IMR-90 (cell line): Measurements from ENCODE around the gene SH2D4B. TPM values are rescaled to one million over a fixed set of nuclear protein-coding genes. Genes with fewer than 3 reads are reported as not detected.

Experiments
- ATAC-seq: fragments of 200-7000 bp; cut with Tn5 transposase; 2 replicates; pipeline ENCODE4 v1.9.1; 2020; ENCODE audit warnings: low read depth, mild to moderate bottlenecking, moderate library complexity
- BruUV-seq: library from RNA; stranded (reverse); fragments of 400-500 nt; replicated peaks from 2 replicates; lab custom pipeline; 2021; lab: Mats Ljungman, UMichigan
- CTCF ChIA-PET: fragments of 300-600 bp; formaldehyde crosslinking; extraction: SDS; loops from one replicate; lab custom pipeline; 2021; ENCODE audit warnings: antibody characterized with exemption; lab: Yijun Ruan, JAX
- POLR2A ChIA-PET: fragments of 300-600 bp; sonication (Branson Sonifier 250); formaldehyde crosslinking; loops from one replicate; lab custom pipeline; 2022; ENCODE audit warnings: antibody characterized with exemption; ENCODE audit not compliant: unreplicated experiment; lab: Charles Lee
- DNase-seq: peaks from one replicate; pipeline ENCODE4 v3.0.0; 2013
- H2AFZ ChIP-seq: replicated peaks from 2 replicates; pipeline ENCODE3; 2013; ENCODE audit warnings: low read length, mild to moderate bottlenecking; ENCODE audit not compliant: poor library complexity
- H2AK5ac ChIP-seq: 2 replicates; pipeline ENCODE4 v1.6.1; 2013; ENCODE audit warnings: low read depth, low read length, inconsistent platforms
- H2AK9ac ChIP-seq: replicated peaks from 2 replicates; pipeline ENCODE3; 2013; ENCODE audit warnings: mild to moderate bottlenecking, low read depth, low read length, moderate library complexity; ENCODE audit not compliant: poor library complexity
- H2BK120ac ChIP-seq: 2 replicates; pipeline ENCODE4 v1.6.1; 2013; ENCODE audit warnings: low read depth, low read length, inconsistent platforms
- H2BK15ac ChIP-seq: 3 replicates; pipeline ENCODE4 v1.6.1; 2013; ENCODE audit warnings: low read depth, low read length, inconsistent platforms
- H2BK20ac ChIP-seq: 2 replicates; pipeline ENCODE4 v1.6.1; 2013; ENCODE audit warnings: low read depth, mild to moderate bottlenecking, inconsistent platforms, low read length, moderate library complexity
- H2BK5ac ChIP-seq: 2 replicates; pipeline ENCODE4 v1.6.1; 2013; ENCODE audit warnings: mild to moderate bottlenecking, low read depth, low read length, inconsistent platforms; ENCODE audit not compliant: poor library complexity, severe bottlenecking
- H3K14ac ChIP-seq: replicated peaks from 2 replicates; pipeline ENCODE4 v1.6.1; 2013; ENCODE audit warnings: low read depth, low read length, inconsistent platforms
- H3K18ac ChIP-seq: 2 replicates; pipeline ENCODE4 v1.6.1; 2013; ENCODE audit warnings: low read depth, low read length, control low read depth
- H3K23ac ChIP-seq: 2 replicates; pipeline ENCODE4 v1.6.1; 2013; ENCODE audit warnings: low read depth, low read length, inconsistent platforms
- H3K27ac ChIP-seq: 2 replicates; pipeline ENCODE4 v1.5.1; 2013; ENCODE audit warnings: mild to moderate bottlenecking, control low read depth, low read length; ENCODE audit not compliant: insufficient read depth
- H3K27me3 ChIP-seq: 2 replicates; pipeline ENCODE4 v1.6.1; 2013; ENCODE audit warnings: low read length; ENCODE audit not compliant: control insufficient read depth, insufficient read depth
- H3K36me3 ChIP-seq: 2 replicates; pipeline ENCODE4 v1.6.1; 2013; ENCODE audit warnings: low read length, mixed read lengths; ENCODE audit not compliant: control insufficient read depth, insufficient read depth
- H3K4ac ChIP-seq: 2 replicates; pipeline ENCODE4 v1.6.1; 2013; ENCODE audit warnings: low read depth, low read length, inconsistent platforms
- H3K4me1 ChIP-seq: 2 replicates; pipeline ENCODE4 v1.6.1; 2013; ENCODE audit warnings: low read length, mixed read lengths; ENCODE audit not compliant: control insufficient read depth, insufficient read depth
- H3K4me2 ChIP-seq: 2 replicates; pipeline ENCODE4 v1.6.1; 2013; ENCODE audit warnings: low read depth, mild to moderate bottlenecking, control low read depth, low read length, moderate library complexity
- H3K4me3 ChIP-seq: 2 replicates; pipeline ENCODE4 v1.5.1; 2013; ENCODE audit warnings: low read depth, mild to moderate bottlenecking, control low read depth, low read length, moderate library complexity; ENCODE audit not compliant: insufficient read depth
- H3K56ac ChIP-seq: 2 replicates; pipeline ENCODE4 v1.6.1; 2013; ENCODE audit warnings: low read length, inconsistent platforms; ENCODE audit not compliant: insufficient read depth; ENCODE audit errors: extremely low read depth
- H3K79me1 ChIP-seq, 2 experiments: 2 replicates each; pipeline ENCODE4 v1.6.1; 2013; ENCODE audit warnings: low read length in 2 of 2, inconsistent platforms in 1 of 2, low read depth in 1 of 2
- H3K9ac ChIP-seq: 2 replicates; pipeline ENCODE4 v1.6.1; 2013; ENCODE audit warnings: low read depth, low read length, control low read depth
- H3K9me1 ChIP-seq: 2 replicates; pipeline ENCODE4 v1.6.1; 2013; ENCODE audit warnings: low read length, inconsistent platforms; ENCODE audit not compliant: insufficient read depth
- H3K9me3 ChIP-seq: 2 replicates; pipeline ENCODE4 v1.6.1; 2013; ENCODE audit warnings: low read length; ENCODE audit not compliant: control insufficient read depth, insufficient read depth
- H4K20me1 ChIP-seq: 2 replicates; pipeline ENCODE4 v1.6.1; 2013; ENCODE audit warnings: low read length, inconsistent platforms; ENCODE audit not compliant: insufficient read depth
- H4K5ac ChIP-seq: 2 replicates; pipeline ENCODE4 v1.6.1; 2013; ENCODE audit warnings: mild to moderate bottlenecking, low read depth, low read length, control low read depth
- H4K8ac ChIP-seq, 2 experiments: 2 replicates each; pipeline ENCODE4 v1.6.1; 2013; ENCODE audit warnings: low read depth in 2 of 2, low read length in 2 of 2, control low read depth in 1 of 2, inconsistent platforms in 1 of 2
- H4K91ac ChIP-seq: 2 replicates; pipeline ENCODE4 v1.6.1; 2013; ENCODE audit warnings: low read depth, low read length, inconsistent platforms; ENCODE audit not compliant: insufficient read depth
- BHLHE40 ChIP-seq: fragments of 150-350 bp; IDR thresholded peaks from 2 replicates; pipeline ENCODE4 v1.6.1; 2016; ENCODE audit warnings: mild to moderate bottlenecking, low read depth, low read length
- CEBPB ChIP-seq: IDR thresholded peaks from 2 replicates; pipeline ENCODE4 v1.6.1; 2012; ENCODE audit warnings: low read depth, low read length, improper control_type of control experiment
- CHD1 ChIP-seq: IDR thresholded peaks from 2 replicates; pipeline ENCODE4 v1.6.1; 2012; ENCODE audit warnings: low read depth, low read length, improper control_type of control experiment
- MAZ ChIP-seq: IDR thresholded peaks from 2 replicates; pipeline ENCODE4 v1.6.1; 2012; ENCODE audit warnings: low read depth, mild to moderate bottlenecking, low read length, improper control_type of control experiment, moderate library complexity, borderline replicate concordance
- MXI1 ChIP-seq: IDR thresholded peaks from 2 replicates; pipeline ENCODE4 v1.6.1; 2012; ENCODE audit warnings: low read depth, mild to moderate bottlenecking, low read length, moderate library complexity, borderline replicate concordance
- POLR2A ChIP-seq: IDR thresholded peaks from 2 replicates; pipeline ENCODE4 v1.6.1; 2012; ENCODE audit warnings: mild to moderate bottlenecking, low read depth, low read length
- RFX5 ChIP-seq: IDR thresholded peaks from 2 replicates; pipeline ENCODE4 v1.8.0; 2012; ENCODE audit warnings: low read depth, mild to moderate bottlenecking, low read length, moderate library complexity
- WGBS, 2 experiments: methylation state at CpG; one replicate each; pipeline versions ENCODE4 v1.1.5 to v1.1.7; 2013; ENCODE audit warnings: missing lambda C conversion rate in 2 of 2; ENCODE audit not compliant: insufficient read length in 1 of 2; ENCODE audit errors: extremely low coverage in 2 of 2; 5-methylcytosine and 5-hydroxymethylcytosine counted together
- dilution Hi-C: fragments of 300-500 bp; cut with HindIII; formaldehyde crosslinking; loops from one replicate; pipeline ENCODE4 v1.14.3; 2018; ENCODE audit warnings: low sequenced_read_pairs; ENCODE audit not compliant: unreplicated experiment
- in situ Hi-C: fragments of 300-500 bp; cut with MboI; formaldehyde crosslinking; loops from 3 replicates; pipeline ENCODE4 v1.14.3; 2019; ENCODE audit warnings: low sequenced_read_pairs, inconsistent platforms, mixed read lengths
- intact Hi-C: fragments of 100-400 bp; cut with micrococcal nuclease; formaldehyde crosslinking; loops from 2 replicates; pipeline ENCODE4 v1.10.0; 2022
- polyA plus RNA-seq, 3 experiments: library from polyadenylated mRNA; depleted of rRNA; stranded (reverse); fragments of >200 nt; gene quantifications; 2 replicates each; pipeline ENCODE4 v1.2.3, GENCODE V29; 2012; ENCODE audit warnings: low replicate concordance in 1 of 3
- total RNA-seq: library from RNA; depleted of rRNA; stranded (reverse); fragments of >200 nt; gene quantifications from 2 replicates; pipeline ENCODE4 v1.2.3, GENCODE V29; 2012
- TF ChIP-seq, protein P1 (sequence below): conservative IDR thresholded peaks from 2 replicates; pipeline ENCODE4 v1.5.1; 2012; ENCODE audit warnings: mild to moderate bottlenecking, low read depth, low read length, improper control_type of control experiment
- TF ChIP-seq, protein P2 (sequence below): fragments of 150-350 bp; IDR thresholded peaks from 2 replicates; pipeline ENCODE4 v1.6.1; 2016; ENCODE audit warnings: low read depth, mild to moderate bottlenecking, low read length, moderate library complexity, borderline replicate concordance
- TF ChIP-seq, protein P3 (sequence below): fragments of 150-350 bp; IDR thresholded peaks from 2 replicates; pipeline ENCODE4 v1.6.1; 2017; ENCODE audit warnings: mild to moderate bottlenecking, antibody characterized with exemption, low read length, low read depth

The SH2D4B gene
- total and polyA plus RNA-seq, 2 of the 4 experiments (the other 2 are of a cell fraction): not detected

DNA sequence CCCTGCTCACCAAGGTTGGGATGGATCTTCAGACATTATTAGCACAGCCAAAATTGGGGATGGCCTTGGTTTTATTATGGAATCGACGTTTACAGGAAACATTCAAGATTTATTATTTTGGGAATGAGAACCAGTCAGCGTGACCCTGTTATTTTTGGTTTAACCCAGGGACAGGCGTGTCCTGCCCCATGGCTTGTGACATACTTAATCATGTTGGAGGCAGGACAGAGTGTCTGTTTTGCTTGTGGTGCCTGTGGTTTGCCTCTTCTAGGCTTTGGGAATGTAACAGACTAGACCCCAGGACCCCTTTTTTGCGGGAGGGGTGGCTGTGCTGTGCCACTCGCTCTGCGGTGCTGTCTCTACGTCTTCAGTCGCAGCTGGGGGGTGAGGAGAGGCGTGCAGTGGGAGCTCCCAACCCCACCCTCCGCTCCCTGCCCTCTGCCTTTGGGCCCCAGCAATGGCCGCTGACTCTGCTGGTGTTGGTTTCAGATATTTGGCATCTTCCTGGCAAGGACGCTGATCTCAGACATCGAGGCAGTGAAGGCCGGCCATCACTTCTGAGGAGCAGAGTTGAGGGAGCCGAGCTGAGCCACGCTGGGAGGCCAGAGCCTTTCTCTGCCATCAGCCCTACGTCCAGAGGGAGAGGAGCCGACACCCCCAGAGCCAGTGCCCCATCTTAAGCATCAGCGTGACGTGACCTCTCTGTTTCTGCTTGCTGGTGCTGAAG lies 20.1 kb upstream of the SH2D4B start:
- intact Hi-C loops: no loop called here
- Histone ChIP-seq H2BK5ac (no peak overlapping the region), H3K14ac (no peak overlapping the region), H3K27ac (no peak overlapping the region), H3K79me1 (no peaks in the 10 kb centered on the region; a peak in 2 of 4 replicates), H2BK120ac (no peak overlapping the region), H3K18ac (no peak overlapping the region), H3K36me3 (peaks cover 52% of the 10 kb centered on the region), H3K4me3 (no peak overlapping the region), H3K27me3 (no peaks in the 10 kb centered on the region), H3K4me2 (no peak overlapping the region), H3K56ac (no peak overlapping the region), H2BK20ac (no peak overlapping the region), H3K4me1 (no peaks in the 10 kb centered on the region), H2BK15ac (no peak overlapping the region), H4K91ac (no peak overlapping the region), H3K23ac (no peak overlapping the region), H4K5ac (no peak overlapping the region), H3K9me1 (no peaks in the 10 kb centered on the region; the same call in 1 of the 2 replicates), H4K20me1 (no peaks in the 10 kb centered on the region), H2AK5ac (no peak overlapping the region), H3K9me3 (no peaks in the 10 kb centered on the region), H3K4ac (no peak overlapping the region), H2AK9ac (no peak overlapping the region), H2AFZ (no peak overlapping the region), H4K8ac (no peak overlapping the region), H3K9ac (no peak overlapping the region)
- 93% methylated on average over 6 of the region's 21 CpGs; no CpG with 5 or more reads in 1 of the 2 experiments for WGBS, 2 experiments
- BruUV-seq: no TSS peak
- DNase-seq: no peak
- in situ Hi-C loops: no loop called here
- dilution Hi-C loops: no loop called here
- ATAC-seq: no peak
- TF ChIP-seq BHLHE40 (no peak), MAZ (no peak), RFX5 (no peak), MXI1 (no peak), CHD1 (no peak), CEBPB (no peak), POLR2A (no peak)
- TF ChIP-seq, protein P1, sequence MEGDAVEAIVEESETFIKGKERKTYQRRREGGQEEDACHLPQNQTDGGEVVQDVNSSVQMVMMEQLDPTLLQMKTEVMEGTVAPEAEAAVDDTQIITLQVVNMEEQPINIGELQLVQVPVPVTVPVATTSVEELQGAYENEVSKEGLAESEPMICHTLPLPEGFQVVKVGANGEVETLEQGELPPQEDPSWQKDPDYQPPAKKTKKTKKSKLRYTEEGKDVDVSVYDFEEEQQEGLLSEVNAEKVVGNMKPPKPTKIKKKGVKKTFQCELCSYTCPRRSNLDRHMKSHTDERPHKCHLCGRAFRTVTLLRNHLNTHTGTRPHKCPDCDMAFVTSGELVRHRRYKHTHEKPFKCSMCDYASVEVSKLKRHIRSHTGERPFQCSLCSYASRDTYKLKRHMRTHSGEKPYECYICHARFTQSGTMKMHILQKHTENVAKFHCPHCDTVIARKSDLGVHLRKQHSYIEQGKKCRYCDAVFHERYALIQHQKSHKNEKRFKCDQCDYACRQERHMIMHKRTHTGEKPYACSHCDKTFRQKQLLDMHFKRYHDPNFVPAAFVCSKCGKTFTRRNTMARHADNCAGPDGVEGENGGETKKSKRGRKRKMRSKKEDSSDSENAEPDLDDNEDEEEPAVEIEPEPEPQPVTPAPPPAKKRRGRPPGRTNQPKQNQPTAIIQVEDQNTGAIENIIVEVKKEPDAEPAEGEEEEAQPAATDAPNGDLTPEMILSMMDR: no peak
- TF ChIP-seq, protein P2, sequence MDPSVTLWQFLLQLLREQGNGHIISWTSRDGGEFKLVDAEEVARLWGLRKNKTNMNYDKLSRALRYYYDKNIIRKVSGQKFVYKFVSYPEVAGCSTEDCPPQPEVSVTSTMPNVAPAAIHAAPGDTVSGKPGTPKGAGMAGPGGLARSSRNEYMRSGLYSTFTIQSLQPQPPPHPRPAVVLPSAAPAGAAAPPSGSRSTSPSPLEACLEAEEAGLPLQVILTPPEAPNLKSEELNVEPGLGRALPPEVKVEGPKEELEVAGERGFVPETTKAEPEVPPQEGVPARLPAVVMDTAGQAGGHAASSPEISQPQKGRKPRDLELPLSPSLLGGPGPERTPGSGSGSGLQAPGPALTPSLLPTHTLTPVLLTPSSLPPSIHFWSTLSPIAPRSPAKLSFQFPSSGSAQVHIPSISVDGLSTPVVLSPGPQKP: no peak
- TF ChIP-seq, protein P3, sequence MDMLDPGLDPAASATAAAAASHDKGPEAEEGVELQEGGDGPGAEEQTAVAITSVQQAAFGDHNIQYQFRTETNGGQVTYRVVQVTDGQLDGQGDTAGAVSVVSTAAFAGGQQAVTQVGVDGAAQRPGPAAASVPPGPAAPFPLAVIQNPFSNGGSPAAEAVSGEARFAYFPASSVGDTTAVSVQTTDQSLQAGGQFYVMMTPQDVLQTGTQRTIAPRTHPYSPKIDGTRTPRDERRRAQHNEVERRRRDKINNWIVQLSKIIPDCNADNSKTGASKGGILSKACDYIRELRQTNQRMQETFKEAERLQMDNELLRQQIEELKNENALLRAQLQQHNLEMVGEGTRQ: no peak
- ChIA-PET CTCF (interaction anchor here (1.1 kb wide), 1 partner anchor 12 kb away, joined by 3 read pairs; no protein-coding TSS in a partner anchor), POLR2A (no interaction called here)
